Right lobe of liver (tissue), 4 donors: ENCODE results near the gene PPP6R1.

Experiments
- POLR2A ChIP-seq: fragments of 450-650 bp; IDR thresholded peaks from one replicate; pipeline ENCODE4 v1.6.1; 2017; ENCODE audit warnings: antibody characterized with exemption, mild to moderate bottlenecking
- TF ChIP-seq, protein P1 (sequence below), 4 donors: fragments of 200-600 bp in 3 of 4; fragments of 450-650 bp in 1 of 4; IDR thresholded peaks; one replicate each; pipeline versions ENCODE4 v1.5.1 to v1.8.0; 2016 to 2022; ENCODE audit warnings: antibody characterized with exemption in 4 of 4, mild to moderate bottlenecking in 2 of 4
- donor health status: DM: no; HTN: no; CAD: no.
- donor health status: DM: no; HTN: no; CAD: no.
- donor health status: DM: no; HTN: yes; CAD: no.

DNA sequence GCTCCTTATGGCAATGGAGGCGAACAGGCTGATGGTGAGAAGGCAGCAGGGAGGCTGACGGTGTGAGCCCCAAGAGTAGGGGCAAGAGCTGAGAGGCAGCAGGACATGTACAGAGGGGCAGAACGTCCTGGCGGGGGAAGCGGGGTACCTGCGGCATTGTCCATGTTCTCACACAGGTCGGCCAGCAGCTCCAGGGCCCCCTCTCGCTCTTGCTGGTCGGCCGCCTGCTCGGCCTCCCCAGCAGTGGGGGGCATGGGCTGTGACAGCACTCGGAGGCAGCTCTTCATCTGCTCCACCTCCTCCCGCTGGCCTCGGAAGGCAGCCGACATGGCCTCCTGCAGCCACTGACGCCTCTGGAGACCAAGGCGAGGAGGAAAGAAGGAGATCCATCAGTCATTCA, 18.7 kb upstream of the PPP6R1 start:
- TF ChIP-seq POLR2A, result no peak
- TF ChIP-seq, protein P1, sequence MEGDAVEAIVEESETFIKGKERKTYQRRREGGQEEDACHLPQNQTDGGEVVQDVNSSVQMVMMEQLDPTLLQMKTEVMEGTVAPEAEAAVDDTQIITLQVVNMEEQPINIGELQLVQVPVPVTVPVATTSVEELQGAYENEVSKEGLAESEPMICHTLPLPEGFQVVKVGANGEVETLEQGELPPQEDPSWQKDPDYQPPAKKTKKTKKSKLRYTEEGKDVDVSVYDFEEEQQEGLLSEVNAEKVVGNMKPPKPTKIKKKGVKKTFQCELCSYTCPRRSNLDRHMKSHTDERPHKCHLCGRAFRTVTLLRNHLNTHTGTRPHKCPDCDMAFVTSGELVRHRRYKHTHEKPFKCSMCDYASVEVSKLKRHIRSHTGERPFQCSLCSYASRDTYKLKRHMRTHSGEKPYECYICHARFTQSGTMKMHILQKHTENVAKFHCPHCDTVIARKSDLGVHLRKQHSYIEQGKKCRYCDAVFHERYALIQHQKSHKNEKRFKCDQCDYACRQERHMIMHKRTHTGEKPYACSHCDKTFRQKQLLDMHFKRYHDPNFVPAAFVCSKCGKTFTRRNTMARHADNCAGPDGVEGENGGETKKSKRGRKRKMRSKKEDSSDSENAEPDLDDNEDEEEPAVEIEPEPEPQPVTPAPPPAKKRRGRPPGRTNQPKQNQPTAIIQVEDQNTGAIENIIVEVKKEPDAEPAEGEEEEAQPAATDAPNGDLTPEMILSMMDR (IDR thresholded peaks at IDR 0.05), result no peak
